Fibroblast of the aortic adventitia (primary cell): Measurements from ENCODE around the gene PTPRF. TPM values are rescaled to one million over a fixed set of nuclear protein-coding genes. Genes with fewer than 3 reads are reported as not detected.

Source experiments
- DNase-seq: peaks from one replicate; pipeline ENCODE4 v3.0.0-alpha.2; 2010; ENCODE audit warnings: low read depth
- H3K4me3 ChIP-seq: 2 replicates; pipeline ENCODE4 v1.5.1; 2011; ENCODE audit warnings: low read depth, mild to moderate bottlenecking, control low read depth, low read length, moderate library complexity
- CTCF ChIP-seq: IDR thresholded peaks from 2 replicates; pipeline ENCODE4 v1.5.1; 2011; ENCODE audit warnings: mild to moderate bottlenecking, low read length, control low read depth, inconsistent platforms; ENCODE audit not compliant: insufficient read depth
- total RNA-seq: library from RNA; depleted of rRNA; stranded (reverse); fragments of >200 nt; gene quantifications from 2 replicates; pipeline ENCODE4 v1.2.3, GENCODE V29; 2012; ENCODE audit warnings: low replicate concordance

PTPRF gene
- total RNA-seq: 18.2 and 23.6 TPM in 2 replicates

DNA sequence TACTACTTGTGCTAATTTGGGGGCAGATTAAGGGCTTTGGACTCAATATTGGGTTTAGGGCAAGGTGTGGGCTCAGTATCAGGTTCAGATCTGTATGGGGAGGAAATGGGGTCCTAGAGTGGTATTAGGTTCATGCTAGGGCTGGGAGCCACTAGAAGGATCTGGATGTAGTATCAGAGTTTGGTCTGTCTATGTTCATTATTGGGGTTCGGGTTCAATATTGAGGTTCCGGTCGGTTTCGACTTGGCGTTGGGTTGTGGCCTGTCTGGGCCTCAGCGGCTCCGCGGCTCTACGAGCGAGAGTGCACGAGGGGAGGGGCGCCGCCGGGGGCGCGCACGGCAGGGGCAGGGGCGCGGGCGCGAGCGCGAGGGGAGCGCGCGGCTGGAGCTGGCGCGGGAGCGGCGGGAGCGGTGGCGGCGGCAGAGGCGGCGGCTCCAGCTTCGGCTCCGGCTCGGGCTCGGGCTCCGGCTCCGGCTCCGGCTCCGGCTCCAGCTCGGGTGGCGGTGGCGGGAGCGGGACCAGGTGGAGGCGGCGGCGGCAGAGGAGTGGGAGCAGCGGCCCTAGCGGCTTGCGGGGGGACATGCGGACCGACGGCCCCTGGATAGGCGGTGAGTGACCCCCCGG, at the start of gene PTPRF:
PTPRF (plus strand) TSS at position 401 of the 624 bp plus-strand sequence. CDS start 14,193 bp downstream, outside the sequence.
- H3K4me3 ChIP-seq: peak within 1 kb of the TSS; percentile 77
- DNase-seq: peak; percentile 42
- TF ChIP-seq CTCF: no peak

DNA sequence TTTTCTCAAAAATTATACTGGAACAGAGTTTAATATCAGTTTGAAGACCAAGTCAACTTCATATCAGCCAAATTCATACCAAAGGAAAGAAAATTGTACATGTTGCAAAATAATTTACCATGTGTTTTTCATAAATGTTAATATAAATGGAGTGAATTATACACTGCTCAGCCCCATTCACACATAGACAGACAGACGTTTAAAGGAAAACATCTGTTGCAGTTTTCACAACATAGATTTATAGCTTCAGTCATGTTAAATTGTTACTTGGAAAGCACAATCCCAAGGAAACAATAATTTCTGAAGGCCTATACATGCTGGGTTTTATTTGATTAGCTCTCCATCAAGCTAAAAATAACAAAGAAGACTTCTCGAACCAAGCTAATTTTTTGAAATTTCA, 49.2 kb upstream of the PTPRF start:
- no peak overlapping the region for H3K4me3 ChIP-seq
- DNase-seq: peak; percentile 40
- TF ChIP-seq CTCF: no peak

DNA sequence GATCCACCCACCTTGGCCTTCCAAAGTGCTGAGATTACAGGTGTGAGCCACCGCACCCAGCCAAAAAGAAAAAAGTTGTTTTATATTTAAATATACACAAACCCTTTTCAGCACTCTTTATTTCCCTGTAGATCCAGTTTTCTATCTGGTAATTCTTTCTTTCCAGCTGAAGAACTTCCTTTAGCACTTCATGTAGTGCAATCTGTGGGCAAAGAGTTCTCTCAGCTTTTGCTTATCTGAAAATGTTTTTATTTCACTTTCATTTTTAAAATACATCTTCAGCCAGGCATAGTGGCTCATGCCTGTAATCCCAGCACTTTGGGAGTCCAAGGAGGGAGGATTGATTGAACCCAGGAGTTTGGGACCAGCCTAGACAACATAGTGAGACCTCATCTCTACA, 48.5 kb upstream of the PTPRF start:
- peak; percentile 40 for DNase-seq
- TF ChIP-seq CTCF: no peak
- no peak overlapping the region for H3K4me3 ChIP-seq

DNA sequence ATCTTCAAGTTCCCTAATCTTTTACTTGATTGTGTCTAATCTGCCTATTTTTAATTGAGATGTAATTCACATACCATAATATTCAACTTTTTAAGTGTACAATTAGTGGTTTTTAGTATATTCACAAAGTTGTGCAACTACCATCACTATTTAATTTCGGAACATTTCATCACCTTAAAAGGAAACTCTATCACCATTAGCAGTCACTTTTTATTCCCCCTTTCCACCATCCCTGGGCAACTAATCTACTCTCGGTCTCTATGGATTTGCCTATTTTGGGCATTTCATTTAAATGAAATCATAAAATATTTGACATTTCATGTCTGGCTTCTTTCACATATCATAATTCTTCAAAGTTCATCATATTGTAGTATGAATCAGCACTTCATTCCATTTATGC, 46.3 kb upstream of the PTPRF start:
- DNase-seq: no peak
- no peak overlapping the region for H3K4me3 ChIP-seq
- TF ChIP-seq CTCF: no peak

DNA sequence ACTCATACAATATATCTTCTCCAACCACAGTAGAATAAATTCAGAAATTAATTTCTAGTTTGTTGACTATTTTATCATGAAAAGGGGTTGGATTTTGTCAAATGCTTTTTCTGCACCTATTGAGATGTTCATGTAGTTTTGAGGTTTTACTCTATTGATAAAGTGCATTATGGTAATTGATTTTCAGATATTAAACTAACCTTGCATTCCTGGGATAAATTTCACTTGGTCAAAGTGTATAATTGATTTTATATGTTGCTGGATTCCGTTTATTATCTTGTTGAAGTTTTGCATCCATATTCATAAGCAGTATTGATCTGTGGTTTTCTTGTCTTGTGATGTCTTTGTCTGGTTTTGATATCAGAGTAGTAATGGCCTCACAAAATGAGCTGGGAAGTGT, 42.5 kb upstream of the PTPRF start:
- H3K4me3 ChIP-seq: no peak overlapping the region
- no peak for DNase-seq
- TF ChIP-seq CTCF: no peak

GRCh38 chr1:43491061-43491460, 39.6 kb upstream of the PTPRF start:
- no peak overlapping the region for H3K4me3 ChIP-seq
- no peak for TF ChIP-seq CTCF
- DNase-seq: no peak

DNA sequence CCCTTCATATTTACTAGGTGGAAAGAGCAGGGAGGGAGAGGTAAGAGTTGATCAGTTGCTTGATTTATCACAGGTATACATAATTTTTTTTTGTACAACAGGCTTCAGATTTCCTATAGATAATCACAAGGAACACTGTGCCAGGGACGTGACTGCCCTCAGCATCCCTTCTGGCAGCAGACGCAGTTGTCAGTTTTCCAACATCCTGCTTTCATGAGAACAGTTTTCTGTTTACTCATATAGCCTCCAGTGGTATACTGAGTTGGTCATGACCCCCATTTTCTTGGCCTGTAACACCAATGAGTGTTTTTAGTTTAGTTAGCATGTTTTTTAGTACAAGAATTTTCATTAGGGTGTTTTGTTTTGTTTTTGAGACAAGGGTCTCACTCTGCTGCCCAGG, 37.9 kb upstream of the PTPRF start:
- peak; percentile 36 for DNase-seq
- no peak overlapping the region for H3K4me3 ChIP-seq
- TF ChIP-seq CTCF: no peak
